Measurements from ENCODE around the gene CLDN9. TPM values are rescaled to one million over a fixed set of nuclear protein-coding genes. Genes with fewer than 3 reads are reported as not detected.

The CLDN9 gene
- total and polyA plus RNA-seq, 9 of the 15 experiments (the other 6 are each of a cell fraction or from before 2014, with no cell fraction given), result 0.12 to 0.44 (median 0.22) TPM; not detected in 4

- no peak for TF ChIP-seq TAF15 (IDR thresholded peaks at IDR 0.05; ENCODE audit: low read depth, low read length)
- no peak for TF ChIP-seq SMAD2 (IDR thresholded peaks at IDR 0.05; ENCODE audit: low read depth, low read length)
- 0 out of 2 replicates have a peak, but pooled peaks have one; percentile 53 for TF ChIP-seq ZNF311 (CRISPR knock-in tag; IDR thresholded peaks at IDR 0.05)
- peak; percentile 45 for TF ChIP-seq HNRNPLL (IDR thresholded peaks at IDR 0.05; ENCODE audit: low read depth, low read length, poor library complexity, severe bottlenecking)
- no peak for TF ChIP-seq SMC3 (conservative IDR thresholded peaks at IDR 0.05; ENCODE audit: insufficient read depth, low read depth, low read length)
- TF ChIP-seq RBM25 (IDR thresholded peaks at IDR 0.05; ENCODE audit: low read depth, low read length, severe bottlenecking), result no peak
- TF ChIP-seq, protein P1, sequence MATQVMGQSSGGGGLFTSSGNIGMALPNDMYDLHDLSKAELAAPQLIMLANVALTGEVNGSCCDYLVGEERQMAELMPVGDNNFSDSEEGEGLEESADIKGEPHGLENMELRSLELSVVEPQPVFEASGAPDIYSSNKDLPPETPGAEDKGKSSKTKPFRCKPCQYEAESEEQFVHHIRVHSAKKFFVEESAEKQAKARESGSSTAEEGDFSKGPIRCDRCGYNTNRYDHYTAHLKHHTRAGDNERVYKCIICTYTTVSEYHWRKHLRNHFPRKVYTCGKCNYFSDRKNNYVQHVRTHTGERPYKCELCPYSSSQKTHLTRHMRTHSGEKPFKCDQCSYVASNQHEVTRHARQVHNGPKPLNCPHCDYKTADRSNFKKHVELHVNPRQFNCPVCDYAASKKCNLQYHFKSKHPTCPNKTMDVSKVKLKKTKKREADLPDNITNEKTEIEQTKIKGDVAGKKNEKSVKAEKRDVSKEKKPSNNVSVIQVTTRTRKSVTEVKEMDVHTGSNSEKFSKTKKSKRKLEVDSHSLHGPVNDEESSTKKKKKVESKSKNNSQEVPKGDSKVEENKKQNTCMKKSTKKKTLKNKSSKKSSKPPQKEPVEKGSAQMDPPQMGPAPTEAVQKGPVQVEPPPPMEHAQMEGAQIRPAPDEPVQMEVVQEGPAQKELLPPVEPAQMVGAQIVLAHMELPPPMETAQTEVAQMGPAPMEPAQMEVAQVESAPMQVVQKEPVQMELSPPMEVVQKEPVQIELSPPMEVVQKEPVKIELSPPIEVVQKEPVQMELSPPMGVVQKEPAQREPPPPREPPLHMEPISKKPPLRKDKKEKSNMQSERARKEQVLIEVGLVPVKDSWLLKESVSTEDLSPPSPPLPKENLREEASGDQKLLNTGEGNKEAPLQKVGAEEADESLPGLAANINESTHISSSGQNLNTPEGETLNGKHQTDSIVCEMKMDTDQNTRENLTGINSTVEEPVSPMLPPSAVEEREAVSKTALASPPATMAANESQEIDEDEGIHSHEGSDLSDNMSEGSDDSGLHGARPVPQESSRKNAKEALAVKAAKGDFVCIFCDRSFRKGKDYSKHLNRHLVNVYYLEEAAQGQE (IDR thresholded peaks at IDR 0.05; ENCODE audit: borderline replicate concordance), result peak; percentile 100
- TF ChIP-seq, protein P1 (CRISPR knock-in tag; IDR thresholded peaks at IDR 0.05; ENCODE audit: low read depth), result peak; percentile 100
- no peak for TF ChIP-seq MCM2 (IDR thresholded peaks at IDR 0.05; ENCODE audit: low read depth)
- no peak for TF ChIP-seq ZNF696 (CRISPR knock-in tag; conservative IDR thresholded peaks at IDR 0.05)
- TF ChIP-seq FOXO4 (CRISPR knock-in tag; IDR thresholded peaks at IDR 0.05), result no peak
- TF ChIP-seq ZBTB49 (CRISPR knock-in tag; IDR thresholded peaks at IDR 0.05; ENCODE audit: borderline replicate concordance), result no peak
- no peak for TF ChIP-seq GATA2 (CRISPR knock-in tag; IDR thresholded peaks at IDR 0.05)
- TF ChIP-seq ETV1 (tag; conservative IDR thresholded peaks at IDR 0.05; ENCODE audit: low read depth), result peak; percentile 98
- TF ChIP-seq MTF1 (CRISPR knock-in tag; IDR thresholded peaks at IDR 0.05; ENCODE audit: borderline replicate concordance), result no peak
Observed at GRCh38 chr16:2968738-2969544, 43.8 kb upstream of the CLDN9 start, which contains the start of gene PAQR4 (continued).
